Kidney (tissue), 14 donors: ENCODE measurements around the gene PLCB1. TPM values are rescaled to one million over a fixed set of nuclear protein-coding genes. Genes with fewer than 3 reads are reported as not detected.

Source experiments
- DNase-seq, 5 donors: peaks; one replicate each; pipeline ENCODE4 v3.0.0-alpha.2; 2013 to 2020
- FAIRE-seq: peaks from 2 replicates; lab custom pipeline; 2012; peaks lifted over from hg19 to GRCh38; lab: Jason Lieb, UNC
- H3K27ac ChIP-seq, 2 donors: one replicate each; pipeline ENCODE4 v1.7.0; 2013; ENCODE audit warnings: low read depth in 2 of 2, low read length in 2 of 2, inconsistent platforms in 1 of 2
- H3K27me3 ChIP-seq: one replicate; pipeline ENCODE4 v1.7.1; 2013; ENCODE audit warnings: low read length, inconsistent platforms; ENCODE audit not compliant: control insufficient read depth, insufficient read depth
- H3K36me3 ChIP-seq, 3 donors: one replicate each; pipeline versions ENCODE4 v1.7.0 to v1.7.1; 2013; ENCODE audit warnings: low read length in 3 of 3, control low read depth in 1 of 3, inconsistent platforms in 1 of 3; ENCODE audit not compliant: insufficient read depth in 3 of 3, control insufficient read depth in 2 of 3
- H3K4me1 ChIP-seq, 3 donors: one replicate each; pipeline versions ENCODE4 v1.7.0 to v1.7.1; 2013; ENCODE audit warnings: low read length in 3 of 3, inconsistent platforms in 1 of 3, low read depth in 1 of 3; ENCODE audit not compliant: control insufficient read depth in 2 of 3, insufficient read depth in 2 of 3
- H3K4me3 ChIP-seq, 3 donors: one replicate each; pipeline versions ENCODE4 v1.7.0 to v1.8.1; 2013; ENCODE audit warnings: low read length in 3 of 3, control low read depth in 1 of 3, inconsistent platforms in 1 of 3
- H3K9ac ChIP-seq, 3 donors: one replicate each; pipeline versions ENCODE4 v1.7.0 to v1.7.1; 2013; ENCODE audit warnings: low read length in 3 of 3, control low read depth in 1 of 3, inconsistent platforms in 1 of 3
- H3K9me3 ChIP-seq, 3 donors: one replicate each; pipeline versions ENCODE4 v1.7.0 to v1.7.1; 2013; ENCODE audit warnings: low read length in 3 of 3, control low read depth in 1 of 3, inconsistent platforms in 1 of 3; ENCODE audit not compliant: control insufficient read depth in 2 of 3, insufficient read depth in 1 of 3
- CTCF ChIP-seq: IDR thresholded peaks from 3 replicates; pipeline ENCODE4 v1.5.1; 2012; ENCODE audit warnings: mild to moderate bottlenecking, moderate library complexity, borderline replicate concordance; ENCODE audit not compliant: insufficient read depth; ENCODE audit errors: extremely low read depth
- intact Hi-C: fragments of 100-400 bp; cut with DNase I; formaldehyde crosslinking; loops from one replicate; pipeline ENCODE4 v1.11.1; 2022
- polyA plus RNA-seq: library from polyadenylated mRNA; stranded (reverse); fragments of 350-450 nt; fragmentation: Illumina TruSeq; extraction: RNeasy Lipid Tissue Mini Kit (QIAGEN cat#74804); gene quantifications from one replicate; pipeline ENCODE4 v1.2.3, GENCODE V29; 2014; ENCODE audit warnings: low read depth, low replicate concordance; ENCODE audit not compliant: insufficient read depth
- total RNA-seq: library from RNA; stranded (reverse); fragmentation: NEBNext Ultra II Directional; extraction: Animal tissue kit (Norgen Biotek cat#: 25700); gene quantifications from one replicate; pipeline ENCODE4 v1.2.1, GENCODE V29; 2021
- donor health status: control.
- donor health status: control.
- donor health status: control.
- donor health status: control.
- donor health status: control.
- donor health status: DM: yes; HTN: yes; CAD: no.
- donor health status: Normal renal cell carcinoma (clear cell type).

Gene PLCB1
- total and polyA plus RNA-seq, 2 donors from 2014 or later: 9.4 to 107 TPM

DNA sequence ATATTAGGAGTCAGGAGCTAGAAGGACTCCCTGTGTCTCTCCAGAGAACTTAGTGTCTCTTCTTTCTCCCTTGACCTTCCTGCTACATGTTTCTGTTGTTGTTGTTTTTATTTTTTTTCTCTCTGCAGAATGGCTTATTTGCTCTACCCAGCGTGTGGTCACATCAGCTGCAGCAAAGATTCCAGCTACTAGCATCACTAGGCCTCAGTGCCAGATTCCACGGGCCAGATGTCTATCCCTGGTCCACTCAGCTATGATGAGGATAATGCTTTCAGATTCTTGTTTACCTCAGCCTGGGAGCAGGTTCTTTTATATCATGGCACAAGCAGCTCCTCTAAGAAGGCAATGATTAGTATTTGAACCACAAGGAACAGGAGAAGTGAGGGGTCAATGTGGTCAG is 110.0 kb downstream of the PLCB1 start:
- H3K9ac ChIP-seq: no peak overlapping the region
- H3K36me3 ChIP-seq: no peaks in the 10 kb centered on the region
- TF ChIP-seq CTCF: no peak
- no peak overlapping the region for H3K27ac ChIP-seq
- no peaks in the 10 kb centered on the region for H3K4me1 ChIP-seq
- H3K4me3 ChIP-seq: no peak overlapping the region
- H3K27me3 ChIP-seq: no peaks in the 10 kb centered on the region
- FAIRE-seq (no peak), DNase-seq (no peak)
- intact Hi-C loops: no loop called here
- H3K9me3 ChIP-seq: no peaks in the 10 kb centered on the region

GRCh38 chr20:8242827-8243724 is 111.0 kb downstream of the PLCB1 start:
- Histone ChIP-seq H3K27me3 (no peaks in the 10 kb centered on the region), H3K9me3 (no peaks in the 10 kb centered on the region), H3K36me3 (no peaks in the 10 kb centered on the region), H3K4me1 (no peaks in the 10 kb centered on the region), H3K9ac (no peak overlapping the region), H3K4me3 (no peak overlapping the region), H3K27ac (no peak overlapping the region)
- DNase-seq: peak in 2 of 5 donors; percentile 34 to 65
- intact Hi-C loops: no loop called here
- no peak for FAIRE-seq
- no peak for TF ChIP-seq CTCF

DNA sequence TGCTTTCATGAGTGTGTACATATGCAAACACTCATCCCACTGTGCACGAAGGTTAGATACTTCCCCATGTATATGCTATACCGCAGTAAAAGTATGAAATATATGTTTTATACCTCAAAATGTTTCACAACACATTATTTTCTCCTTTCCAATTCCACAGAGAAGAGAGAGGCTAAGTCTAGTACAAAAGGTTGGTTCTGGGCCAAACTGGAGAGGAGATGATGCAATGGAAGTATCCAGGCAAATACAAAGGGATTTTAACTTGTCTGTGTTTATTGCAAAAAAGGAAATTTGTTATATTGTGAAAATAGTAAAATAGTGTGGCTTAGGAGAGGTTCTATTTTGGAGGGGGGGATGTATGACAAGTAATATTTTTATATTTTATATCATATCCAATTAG is 112.6 kb downstream of the PLCB1 start:
- no peak for TF ChIP-seq CTCF
- Histone ChIP-seq H3K27me3 (no peaks in the 10 kb centered on the region), H3K27ac (no peak overlapping the region), H3K4me1 (no peaks in the 10 kb centered on the region), H3K36me3 (no peaks in the 10 kb centered on the region), H3K4me3 (no peak overlapping the region), H3K9me3 (no peaks in the 10 kb centered on the region), H3K9ac (no peak overlapping the region)
- FAIRE-seq: no peak
- intact Hi-C loops: no loop called here
- DNase-seq: peak in 1 of 5 donors; percentile 65
